WI38 (cell line): Measurements from ENCODE around the gene DNAAF5.

Experiments
- H3K4me3 ChIP-seq: 2 replicates; pipeline ENCODE4 v1.5.1; 2011; ENCODE audit warnings: low read depth, mild to moderate bottlenecking, control low read depth, low read length
- CTCF ChIP-seq: IDR thresholded peaks from 2 replicates; pipeline ENCODE4 v1.5.1; 2012; ENCODE audit warnings: low read depth, mild to moderate bottlenecking, control low read depth, low read length

Gene DNAAF5

DNA sequence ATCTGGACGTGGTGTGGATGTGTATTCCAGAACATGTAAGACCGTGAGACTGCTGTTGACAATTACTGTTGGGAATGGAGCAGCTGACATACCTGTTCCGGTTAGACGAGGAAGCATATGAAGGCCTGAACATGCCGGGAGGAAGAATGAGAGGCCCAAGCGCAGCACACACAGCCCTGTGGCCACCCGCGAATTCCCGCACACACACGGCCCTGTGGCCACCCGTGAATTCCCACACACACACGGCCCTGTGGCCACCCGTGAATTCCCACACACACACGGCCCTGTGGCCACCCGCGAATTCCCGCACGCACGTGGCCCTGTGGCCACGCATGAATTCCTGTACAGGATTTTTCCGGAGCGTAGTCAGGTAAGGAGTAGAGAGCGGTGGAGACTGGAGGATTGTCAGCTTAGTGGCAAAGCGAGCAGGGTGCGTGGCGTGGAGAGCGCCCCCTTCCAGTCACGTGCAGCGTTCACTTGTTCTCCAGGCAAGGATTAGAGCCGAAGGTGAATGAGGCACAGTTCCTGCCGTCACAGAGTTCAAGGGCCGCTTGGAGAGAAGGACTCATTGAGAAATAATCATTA, 96.3 kb downstream of the DNAAF5 start:
- no peak for TF ChIP-seq CTCF
- H3K4me3 ChIP-seq = no peak overlapping the region

- no peak overlapping the region for H3K4me3 ChIP-seq
- TF ChIP-seq CTCF = no peak
Observed at GRCh38 chr7:823649-824048, 97.2 kb downstream of the DNAAF5 start.

DNA sequence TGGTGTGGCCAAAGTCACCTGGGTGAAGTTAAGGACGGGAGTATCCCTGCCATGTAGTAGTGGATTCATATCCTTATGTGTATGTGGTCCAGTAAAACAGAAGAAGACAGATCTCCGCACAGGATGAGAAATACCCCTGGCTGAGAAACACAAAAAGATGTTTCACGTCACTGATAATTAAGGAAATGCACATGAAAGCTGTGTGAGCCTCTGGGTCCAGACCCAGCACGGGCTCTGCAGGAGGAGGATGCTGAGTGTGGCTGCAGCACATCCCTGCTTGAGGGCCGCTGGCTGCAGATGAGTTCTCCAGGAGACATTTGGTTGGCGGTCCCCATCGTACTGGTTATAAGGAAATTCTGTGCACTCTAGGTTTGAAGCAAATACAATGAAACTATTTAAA, 97.6 kb downstream of the DNAAF5 start:
- H3K4me3 ChIP-seq = no peak overlapping the region

GRCh38 chr7:824664-825063, 98.2 kb downstream of the DNAAF5 start:
- no peak overlapping the region for H3K4me3 ChIP-seq

More for the DNA sequence above, 97.6 kb downstream of the DNAAF5 start:
- TF ChIP-seq CTCF = no peak

DNA sequence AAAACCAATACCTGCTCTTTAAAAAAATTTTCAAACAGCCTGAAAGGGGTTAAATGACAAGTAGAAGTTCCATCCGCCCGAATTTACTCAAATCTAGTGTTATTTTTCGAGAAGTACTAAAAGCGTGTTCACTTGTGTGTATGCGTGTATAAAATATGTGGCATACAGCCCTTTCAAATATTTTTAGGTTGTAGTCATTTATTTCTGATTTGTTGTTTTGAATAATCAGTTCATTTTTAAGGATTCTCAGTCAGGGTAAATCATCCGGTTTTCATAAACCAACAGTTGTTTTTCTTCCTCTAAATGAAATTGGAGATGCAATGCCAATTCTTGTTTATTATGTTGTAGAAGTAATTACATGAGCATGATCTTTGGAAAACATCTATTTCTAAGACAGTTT, 98.9 kb downstream of the DNAAF5 start:
- H3K4me3 ChIP-seq = no peak overlapping the region
- no peak for TF ChIP-seq CTCF

More at GRCh38 chr7:824664-825063, 98.2 kb downstream of the DNAAF5 start:
- no peak for TF ChIP-seq CTCF

DNA sequence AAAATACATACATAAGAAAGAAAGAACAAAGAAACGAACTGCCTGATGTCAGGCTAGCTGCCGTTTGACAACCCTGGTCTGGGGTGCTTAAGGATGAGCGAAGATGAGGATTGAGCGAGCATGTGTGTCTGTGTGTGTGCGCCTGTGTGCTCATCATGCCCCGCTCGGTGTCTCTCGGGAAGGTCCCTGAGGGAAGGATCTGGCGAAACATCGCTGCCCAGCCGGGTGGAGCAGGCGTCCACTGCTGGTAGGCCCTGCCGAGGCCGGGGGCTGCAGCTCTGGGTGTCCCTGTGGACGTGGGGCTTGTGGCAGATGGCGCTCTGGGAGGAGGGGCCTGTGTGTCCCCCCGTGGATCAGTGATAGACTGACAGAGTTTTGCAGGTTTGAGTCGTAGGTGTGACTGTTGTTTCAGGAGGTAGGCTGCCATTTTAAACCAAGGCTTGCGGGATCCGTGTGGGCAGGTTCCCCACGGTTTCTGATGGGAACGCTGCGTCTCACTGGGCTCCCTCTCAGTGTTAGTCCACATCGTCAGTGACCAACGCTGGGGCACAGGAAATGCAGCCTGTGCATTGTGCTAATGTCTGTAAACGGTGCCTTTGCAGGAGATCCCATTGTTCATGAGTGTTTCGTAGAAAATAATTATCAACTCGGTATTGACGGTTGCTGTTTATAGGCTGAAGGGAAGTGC, 99.9 kb downstream of the DNAAF5 start:
- no peak overlapping the region for H3K4me3 ChIP-seq

More for the DNA sequence above, 99.9 kb downstream of the DNAAF5 start:
- no peak for TF ChIP-seq CTCF
